GM18867 (cell line): ENCODE data around the gene CLEC19A.

Experiments used
- ATAC-seq: cut with Tn5 transposase; IDR thresholded peaks from one replicate; pipeline ENCODE4 v1.9.1; 2021; ENCODE audit warnings: mild to moderate bottlenecking, moderate library complexity; ENCODE audit not compliant: unreplicated experiment

Gene CLEC19A

DNA sequence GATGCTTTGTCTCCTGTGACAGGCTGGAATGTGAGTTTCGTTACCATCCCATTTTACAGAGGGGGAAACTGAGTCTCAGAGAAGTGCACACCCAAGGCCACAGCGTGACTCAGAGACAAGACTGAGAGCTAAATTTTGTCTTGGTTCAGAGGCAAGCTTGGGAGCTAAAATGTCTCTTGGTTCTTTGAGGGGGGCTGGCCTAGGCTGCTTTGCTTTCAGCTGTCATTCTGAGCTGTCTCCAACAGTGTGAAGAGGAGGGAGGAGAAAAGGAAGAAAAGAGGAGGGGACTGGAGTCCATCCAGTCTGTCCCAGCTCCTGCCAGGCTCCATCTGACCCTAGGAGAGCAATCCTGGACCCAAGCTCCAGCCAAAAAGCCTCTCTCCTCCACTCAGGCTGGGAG lies at the start of gene CLEC19A:
Gene CLEC19A, plus strand, starts transcription at position 301 of the 400 bp plus-strand sequence. CDS start 121 bp downstream, outside the sequence.
- ATAC-seq, result no peak

DNA sequence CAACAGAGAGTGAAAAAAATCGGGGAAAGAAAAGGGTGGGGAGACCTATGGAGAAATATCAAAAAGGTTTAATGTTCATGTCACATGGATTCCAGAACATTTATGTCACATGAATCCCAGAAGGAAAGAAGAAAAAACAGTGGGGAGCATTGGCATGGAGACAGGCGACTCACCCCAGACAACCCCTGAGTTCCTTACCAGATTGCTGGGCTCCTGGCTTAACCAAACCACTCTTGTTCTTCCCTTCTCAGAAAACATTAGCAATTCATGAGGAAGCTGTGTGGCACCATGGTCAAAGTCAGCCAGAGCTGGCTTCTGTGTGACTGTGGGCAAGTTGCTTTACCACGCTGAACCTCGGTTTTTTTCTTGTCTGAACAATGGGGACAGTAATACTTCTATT lies 49.6 kb upstream of the CLEC19A start:
- no peak for ATAC-seq

DNA sequence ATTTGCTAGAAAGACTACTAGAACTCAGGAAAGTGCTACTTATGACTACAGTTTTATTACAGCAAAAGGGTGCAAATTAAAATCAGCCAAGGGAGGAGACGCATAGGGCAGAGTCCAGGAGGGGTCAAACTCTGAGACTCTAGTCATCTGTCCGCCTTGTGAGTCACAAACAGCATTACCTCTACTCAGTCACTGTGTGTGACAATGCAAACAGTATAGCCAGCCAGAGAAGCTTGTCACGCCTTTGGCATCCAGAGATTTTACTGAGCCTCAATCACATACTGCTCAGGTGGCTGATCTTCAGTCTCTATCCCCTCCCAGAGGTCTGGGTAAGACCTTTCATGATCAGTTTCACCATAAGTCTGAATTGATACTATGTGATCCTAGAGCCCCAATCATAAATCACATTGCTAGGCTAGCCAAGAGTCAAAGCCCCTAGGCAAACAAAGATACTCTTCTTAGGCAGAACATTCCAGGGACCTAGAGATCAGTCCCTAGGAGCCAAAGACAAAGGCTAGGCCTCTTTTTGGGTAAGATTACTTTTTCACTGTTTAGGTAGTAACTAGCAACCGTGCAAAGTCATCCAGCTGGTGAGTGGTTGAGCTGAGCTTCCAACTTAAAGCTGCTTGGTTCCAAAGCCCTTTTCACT lies 48.8 kb upstream of the CLEC19A start:
- no peak for ATAC-seq

DNA sequence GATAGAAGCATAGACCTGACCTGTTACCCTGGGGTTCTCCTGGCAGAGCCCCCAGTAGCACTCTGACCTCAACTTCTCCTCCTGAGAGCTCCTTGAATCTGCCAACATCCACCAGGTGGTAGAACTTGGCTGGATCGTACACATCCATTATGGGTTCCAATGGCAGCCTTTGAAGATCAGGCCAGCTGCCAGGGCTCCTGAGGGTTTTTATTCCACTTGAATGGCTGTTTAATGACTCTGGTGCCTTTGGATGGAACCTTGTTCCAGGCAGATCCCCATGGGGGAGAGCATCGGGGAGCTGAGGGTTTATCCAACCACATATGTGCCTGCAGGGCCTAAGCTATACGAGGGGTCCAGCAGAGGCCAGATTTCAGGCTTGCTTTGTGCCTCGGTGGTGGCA lies 47.1 kb upstream of the CLEC19A start:
- ATAC-seq, result no peak

DNA sequence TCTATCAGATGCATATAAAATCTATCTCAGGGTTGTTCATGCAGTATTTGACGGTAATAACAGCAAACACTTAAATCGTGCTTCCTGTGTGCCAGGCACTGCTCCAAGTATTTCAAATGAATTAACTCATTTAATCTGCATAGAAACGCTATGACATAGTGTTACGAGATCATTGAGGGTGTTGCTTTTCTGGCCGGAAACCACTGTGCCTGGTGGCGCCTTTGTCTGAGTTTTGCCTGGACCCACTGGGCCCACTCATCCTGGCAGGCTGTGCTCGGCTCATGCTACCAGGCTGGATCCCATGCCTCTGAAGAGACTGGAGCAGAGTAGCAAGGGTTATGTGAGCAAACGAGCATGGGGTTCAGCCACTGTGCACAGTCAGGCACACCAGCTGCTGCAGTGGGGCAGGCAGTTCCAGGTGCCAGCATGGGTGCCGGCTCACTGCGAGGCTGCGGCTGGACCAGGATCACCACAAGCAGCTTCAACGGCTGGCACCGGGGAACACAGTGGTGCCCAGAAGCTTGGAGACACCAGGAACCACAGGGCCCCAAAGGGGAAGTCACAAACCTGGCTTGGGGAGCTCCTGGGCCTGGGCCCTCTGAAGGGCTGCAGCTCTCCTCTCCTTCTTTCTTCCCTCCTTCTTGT lies 45.9 kb upstream of the CLEC19A start:
- ATAC-seq, result no peak

DNA sequence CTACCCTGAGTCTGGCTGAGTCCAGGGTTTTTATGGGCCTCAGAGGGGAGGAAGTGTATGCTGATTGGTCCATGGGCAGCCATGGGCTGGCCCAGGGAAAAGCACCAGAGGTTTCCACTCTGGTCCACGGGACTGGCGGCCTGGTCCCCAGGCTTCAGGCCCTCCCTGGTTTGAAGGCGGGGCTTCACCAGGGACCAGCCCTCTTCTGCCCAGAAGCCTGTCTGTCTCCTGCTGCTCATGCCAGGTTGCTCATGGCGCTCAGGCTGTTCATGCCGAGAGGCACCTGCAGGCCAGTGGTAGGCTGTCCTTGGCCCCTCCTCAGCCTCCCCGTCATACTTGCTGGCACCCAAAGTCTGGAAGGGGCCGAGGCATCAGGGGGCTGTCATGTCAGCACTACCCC lies 45.0 kb upstream of the CLEC19A start:
- no peak for ATAC-seq

DNA sequence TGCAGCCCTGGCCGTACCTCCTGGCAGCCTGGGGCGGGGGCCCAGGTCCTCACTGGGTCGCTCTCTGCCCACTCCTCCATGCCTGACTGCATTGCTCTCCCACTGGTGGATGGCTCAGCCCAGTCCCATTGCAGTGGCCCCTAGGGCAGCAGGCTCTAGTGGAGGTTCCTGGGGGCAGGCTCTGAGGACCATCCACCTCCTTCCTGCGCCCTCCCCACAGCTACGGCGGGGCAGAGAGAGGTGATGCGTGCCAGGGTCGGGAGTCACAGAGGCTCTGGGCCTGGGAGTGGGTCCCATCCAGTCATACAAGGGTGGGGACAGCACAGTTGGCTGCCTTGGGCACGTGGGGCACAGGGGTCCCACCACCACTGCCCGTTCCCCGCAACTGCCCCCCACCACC lies 44.0 kb upstream of the CLEC19A start:
- no peak for ATAC-seq

DNA sequence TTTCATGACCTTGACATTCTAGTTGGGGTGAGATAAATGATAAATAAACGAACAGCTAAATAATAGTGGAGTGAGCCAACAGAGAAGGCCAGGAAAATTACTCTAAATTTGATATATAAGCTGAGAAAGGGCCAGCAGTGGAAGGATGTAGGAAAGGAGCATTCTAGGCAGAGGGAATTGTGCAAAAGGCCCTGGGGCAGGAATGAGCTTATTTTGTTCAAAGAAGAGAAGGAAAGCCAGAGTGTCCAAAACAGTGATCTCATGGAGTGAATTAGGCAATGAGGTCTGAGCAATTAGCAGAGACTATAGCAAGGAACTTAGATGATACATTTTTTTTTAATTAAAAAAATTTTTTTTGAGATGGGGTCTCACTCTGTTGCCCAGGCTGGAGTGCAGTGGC lies 43.3 kb upstream of the CLEC19A start:
- no peak for ATAC-seq

DNA sequence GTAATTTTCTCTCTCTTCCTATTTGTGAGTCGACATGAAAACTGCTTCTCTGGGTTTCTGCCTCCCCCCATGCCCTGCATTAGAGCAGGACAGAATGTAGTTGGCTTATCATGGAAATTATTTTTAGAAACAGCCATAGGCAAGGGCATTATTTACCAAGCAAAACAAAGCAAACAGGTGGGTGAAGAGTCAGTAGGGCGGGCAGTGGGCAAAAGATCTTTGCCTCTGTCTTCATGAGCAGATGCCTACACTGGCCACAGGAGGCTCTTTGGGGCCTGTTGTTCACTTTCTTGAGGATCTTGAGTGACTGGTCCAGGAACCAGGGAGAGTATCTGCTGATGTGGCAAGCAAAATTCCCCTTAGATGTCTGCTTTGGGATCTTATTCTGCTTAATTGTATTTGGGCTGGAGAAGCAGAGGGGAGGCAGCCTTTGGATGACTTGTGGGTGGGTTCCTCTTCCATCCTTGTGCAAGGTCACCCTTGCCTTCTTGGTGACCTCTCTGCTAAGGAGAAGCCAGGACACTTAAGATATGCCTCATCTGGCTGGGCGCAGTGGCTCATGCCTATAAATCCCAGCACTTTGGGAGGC lies 42.5 kb upstream of the CLEC19A start:
- no peak for ATAC-seq

DNA sequence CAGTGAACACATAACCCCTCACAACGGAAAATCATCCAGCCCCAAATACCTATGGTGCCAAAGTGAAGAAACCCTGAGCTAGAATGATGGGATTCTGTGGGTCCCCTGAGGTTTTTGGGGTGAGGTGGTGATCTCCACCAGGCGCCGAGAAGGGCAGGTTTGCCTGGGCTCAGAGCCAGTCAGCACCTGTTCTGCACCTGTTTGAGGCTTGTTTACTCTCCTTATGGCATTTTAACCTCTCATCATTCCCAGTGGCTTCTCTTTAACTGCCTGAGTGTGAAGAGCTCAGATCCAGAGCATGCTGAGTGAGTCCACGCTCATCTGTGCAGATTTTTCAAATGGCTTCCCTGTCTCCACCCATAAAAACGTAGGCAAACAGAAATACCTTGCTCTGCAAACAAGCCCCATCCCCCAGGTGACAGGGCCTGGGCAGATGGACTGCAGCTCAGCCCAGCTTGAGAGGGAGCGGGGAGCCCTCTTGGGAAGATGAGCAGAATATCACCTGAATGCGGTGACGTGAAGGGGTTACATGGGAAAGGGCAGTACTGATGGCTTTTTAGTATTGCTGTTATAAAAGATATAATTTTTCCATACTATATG lies 40.1 kb upstream of the CLEC19A start:
- ATAC-seq, result no peak

DNA sequence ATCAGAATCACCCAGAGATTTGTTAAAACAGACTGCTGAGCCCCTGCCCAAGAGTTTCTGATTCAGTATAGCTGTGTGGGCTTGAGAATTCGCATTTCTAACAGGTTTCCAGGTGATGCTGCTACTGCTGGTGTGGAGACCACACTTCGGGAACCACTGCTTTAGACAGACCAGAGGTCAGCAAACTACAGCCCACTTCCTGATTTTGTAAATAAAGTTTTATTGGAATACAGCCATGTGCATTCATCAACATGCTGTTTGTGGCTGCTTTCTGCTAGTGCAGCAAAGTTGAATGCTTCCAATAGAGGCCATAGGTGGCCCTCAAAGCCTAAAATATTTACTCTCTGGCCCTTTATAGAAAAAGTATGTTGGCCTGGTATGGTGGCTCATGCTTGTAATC lies 32.6 kb upstream of the CLEC19A start:
- no peak for ATAC-seq

DNA sequence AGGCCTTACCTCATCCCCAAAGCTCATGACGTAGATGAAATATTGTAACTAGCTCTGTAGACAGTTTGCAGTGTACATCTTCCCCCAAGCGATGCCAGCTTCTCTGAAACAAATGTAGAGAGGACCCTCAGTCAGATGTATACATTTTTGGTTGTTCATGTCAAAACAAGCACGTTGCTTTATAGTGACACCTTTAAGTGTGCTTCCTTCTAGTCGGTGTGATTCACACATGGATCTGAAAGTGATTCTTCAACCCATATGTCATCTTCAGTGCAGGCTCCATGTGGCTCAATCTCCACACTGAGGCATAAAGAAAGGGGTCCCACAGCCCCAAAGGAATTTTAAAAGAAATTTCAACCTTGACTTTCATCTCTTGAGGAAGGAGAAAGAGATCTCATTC lies 30.9 kb upstream of the CLEC19A start:
- no peak for ATAC-seq

DNA sequence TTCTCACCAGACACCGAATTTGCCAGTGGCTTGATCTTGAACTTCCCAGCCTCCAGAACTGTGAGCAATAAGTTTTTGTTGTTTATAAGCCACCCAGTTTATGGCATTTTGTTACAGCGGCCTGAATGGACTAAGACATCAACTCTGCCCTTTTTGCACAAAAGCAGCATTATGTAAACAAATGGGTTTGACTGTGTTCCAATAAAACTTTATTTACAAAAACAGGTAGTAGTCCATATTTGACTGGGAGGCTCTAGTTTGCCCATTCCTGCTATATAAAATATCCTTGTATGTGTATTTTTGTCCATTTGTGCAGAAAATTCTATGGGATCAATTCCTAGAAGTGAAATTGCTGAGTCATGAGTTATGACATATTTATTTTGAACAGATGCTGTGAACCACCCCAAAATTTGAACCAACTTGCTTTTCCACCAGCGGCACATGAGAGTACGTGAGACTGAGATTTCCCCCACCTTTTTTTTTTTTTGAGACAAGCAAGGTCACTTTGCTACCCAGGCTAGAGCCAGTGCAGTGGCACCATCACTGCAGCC lies 21.3 kb upstream of the CLEC19A start:
- no peak for ATAC-seq

DNA sequence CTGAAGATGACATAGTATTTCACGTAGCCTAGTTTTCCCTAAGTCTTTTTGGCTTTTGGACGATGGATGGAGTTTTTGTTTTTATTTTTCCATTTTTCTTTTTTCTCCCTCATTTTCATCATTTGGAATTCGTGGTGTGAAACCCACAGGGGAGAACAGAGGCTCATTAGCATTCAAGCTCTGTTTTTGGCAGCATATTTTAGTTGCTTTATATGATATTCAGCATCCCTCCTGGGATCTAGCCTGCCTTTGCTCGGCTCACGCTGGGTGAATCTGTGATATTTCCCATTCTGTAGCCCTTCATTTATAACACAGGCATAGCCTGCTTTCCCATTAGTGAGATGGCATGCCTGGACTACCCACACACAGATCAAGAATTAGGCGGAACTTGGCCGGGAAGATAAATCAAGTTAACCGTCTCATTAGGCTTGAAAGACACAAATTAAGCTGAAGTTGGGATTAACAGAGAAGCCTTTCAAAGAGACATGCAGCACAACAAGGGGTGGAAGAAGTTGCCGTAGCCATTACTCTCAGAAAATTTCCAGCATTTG lies 20.1 kb upstream of the CLEC19A start:
- ATAC-seq, result no peak

DNA sequence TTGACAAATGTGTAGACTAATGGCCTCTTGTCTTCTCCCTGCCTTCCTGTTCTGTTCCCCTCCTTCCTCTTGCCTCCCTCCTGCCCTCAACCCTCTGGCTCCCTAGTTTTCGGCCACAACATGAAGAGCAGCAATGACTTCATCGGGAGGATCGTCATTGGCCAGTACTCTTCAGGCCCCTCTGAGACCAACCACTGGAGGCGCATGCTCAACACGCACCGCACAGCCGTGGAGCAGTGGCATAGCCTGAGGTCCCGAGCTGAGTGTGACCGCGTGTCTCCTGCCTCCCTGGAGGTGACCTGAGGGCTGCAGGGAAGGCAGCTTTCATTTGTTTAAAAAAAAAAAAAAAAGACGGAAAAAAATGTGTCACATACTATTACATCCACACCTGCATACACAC lies 18.8 kb upstream of the CLEC19A start:
- ATAC-seq, result no peak

DNA sequence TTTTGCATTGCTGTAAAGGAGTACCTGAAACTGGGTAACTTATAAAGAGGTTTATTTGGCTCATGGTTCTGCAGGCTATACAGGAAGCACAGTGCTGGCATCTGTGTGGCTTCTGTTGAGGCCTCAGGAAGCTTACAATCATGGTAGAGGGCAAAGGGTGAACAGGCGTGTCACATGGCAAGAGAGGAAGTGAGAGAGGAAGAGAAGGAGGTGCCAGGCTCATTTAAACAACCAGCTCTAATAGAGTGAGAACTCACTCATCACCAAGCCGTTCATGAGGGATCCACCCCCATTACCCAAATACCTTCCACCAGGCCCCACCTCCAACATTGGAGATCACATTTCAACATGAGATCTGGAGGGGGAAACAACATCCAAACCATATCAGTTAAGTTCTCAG lies 16.4 kb upstream of the CLEC19A start:
- ATAC-seq, result no peak

DNA sequence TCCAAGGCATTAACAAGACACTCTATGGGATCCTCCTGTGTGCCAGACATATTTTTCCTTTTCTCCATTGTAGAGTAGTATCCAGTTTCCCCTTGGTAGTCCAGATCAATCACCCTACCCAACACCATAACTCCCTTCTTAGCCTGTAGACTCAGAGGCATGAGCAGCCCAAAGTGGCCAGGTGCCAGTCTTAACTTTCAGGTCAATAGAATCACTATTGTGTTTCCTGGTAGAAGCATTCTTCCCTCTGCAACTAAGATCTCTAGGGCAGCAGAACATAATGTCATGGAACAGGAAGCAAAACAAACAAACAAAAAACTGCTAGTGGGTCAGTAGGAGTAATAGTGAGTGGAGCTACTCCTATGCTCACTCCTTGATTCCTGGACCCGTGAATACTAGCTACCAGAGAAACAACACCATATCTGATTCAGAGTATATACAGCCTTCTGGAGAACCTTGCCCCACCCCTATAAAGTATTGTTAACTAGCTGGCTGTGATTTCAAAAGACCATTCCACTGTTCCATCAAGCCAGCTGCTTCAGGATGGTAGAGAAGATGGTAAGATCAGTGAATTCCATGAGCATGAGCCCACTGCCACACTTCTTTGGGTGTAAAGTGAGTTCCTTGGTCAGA lies 11.2 kb upstream of the CLEC19A start:
- ATAC-seq, result no peak

DNA sequence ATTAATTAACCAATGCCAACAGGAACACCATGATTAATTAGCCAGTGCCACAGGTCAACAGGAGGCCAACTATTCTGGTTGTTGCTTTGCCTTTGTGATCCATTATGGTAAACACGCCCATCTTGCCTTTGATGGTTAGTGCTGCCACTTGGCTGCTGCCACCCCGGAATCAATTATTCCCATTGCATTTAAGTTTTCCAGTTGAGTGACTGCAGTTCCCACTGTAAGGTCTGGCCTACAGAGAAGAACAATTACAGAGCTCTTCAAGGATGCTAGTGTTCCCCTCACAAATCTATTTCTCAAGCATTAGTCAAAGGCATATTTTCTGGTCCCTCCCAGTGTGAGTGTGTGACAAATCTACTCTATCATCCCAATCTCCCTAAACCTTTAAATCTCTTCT lies 7.1 kb upstream of the CLEC19A start:
- ATAC-seq, result no peak

DNA sequence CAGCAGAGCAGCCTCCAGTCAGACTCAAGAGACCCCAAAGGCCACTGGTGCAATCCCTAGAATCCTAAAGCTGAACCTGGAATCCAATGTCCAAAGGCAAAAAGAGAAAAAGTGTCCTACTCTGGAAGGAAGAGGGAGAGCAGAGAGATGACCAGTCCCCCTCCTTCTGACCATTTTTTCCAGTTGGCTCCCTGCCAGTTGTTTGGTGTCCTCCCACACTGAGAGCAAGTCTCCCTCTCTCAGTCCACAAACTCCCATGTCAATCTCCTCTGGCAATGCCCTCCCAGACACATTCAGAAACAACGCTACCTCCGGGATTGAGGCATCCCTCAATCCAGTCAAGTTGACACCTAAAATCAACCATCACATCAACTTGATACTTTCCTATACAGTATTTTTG lies 4.3 kb upstream of the CLEC19A start:
- no peak for ATAC-seq

DNA sequence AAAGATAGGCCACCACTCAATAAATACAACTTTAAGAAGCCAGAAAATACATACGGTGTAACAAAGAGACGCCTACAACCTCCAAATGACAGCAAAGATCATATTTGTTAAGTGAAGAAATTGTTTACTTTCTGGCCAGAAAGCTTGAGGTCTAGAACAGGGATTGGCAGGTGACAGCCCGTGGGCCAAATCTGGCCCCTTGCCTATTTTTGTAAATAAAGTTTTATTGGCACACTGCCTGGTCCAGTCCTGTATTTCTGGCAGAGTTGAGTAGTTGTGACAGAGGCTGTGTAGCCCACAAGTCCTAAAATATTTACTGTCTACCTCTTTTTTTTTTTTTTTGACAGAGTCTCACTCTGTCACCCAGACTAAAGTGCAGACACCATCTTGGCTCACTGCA lies 3.4 kb upstream of the CLEC19A start:
- ATAC-seq, result no peak

DNA sequence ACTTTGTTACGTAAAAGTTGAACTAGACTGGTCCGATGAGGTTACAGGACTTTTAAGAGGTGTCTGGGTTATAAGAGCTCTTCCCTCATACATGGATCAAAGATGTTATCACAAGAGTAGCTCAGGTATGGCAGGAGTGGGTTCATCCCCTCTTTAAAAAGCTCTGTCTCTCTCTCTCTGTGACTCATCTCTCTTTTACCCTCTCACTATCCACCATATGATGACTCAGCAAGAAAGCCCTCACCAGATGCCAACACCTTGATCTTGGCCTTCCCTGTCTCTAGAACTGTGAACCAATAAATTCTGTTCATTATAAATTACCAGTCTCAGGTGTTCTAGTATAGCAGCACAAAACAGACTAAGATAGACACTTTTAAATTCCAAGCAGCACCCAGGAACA lies 1.9 kb upstream of the CLEC19A start:
- ATAC-seq, result no peak
